CD4-positive, alpha-beta T cell treated with Interleukin-4 for 4 hours (primary cell): Measurements from ENCODE around the gene SNF8.

Experiments used
- DNase-seq: peaks from one replicate; pipeline ENCODE4 v3.0.0-alpha.2; 2020

SNF8 gene

GRCh38 chr17:48928876-48929811, 15.5 kb downstream of the SNF8 start:
- DNase-seq: no peak

- DNase-seq: no peak
Observed at GRCh38 chr17:48927978-48928745, 16.5 kb downstream of the SNF8 start.

DNA sequence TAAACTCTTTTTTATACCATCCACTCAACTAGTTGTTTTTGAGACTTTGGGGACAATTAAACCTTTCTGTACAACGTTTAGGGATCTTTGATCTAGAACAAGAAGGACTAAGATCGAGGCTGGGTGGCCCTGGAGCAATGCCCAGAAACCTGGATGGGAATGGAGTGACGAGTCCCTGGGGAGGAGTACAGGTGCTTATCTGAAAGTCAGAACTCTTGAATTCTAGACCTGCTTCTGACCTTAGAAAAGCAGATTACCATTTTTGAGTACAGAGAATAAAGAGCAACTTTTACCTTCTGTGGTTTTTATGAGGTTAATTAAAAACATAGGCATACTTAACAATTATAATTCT, 18.7 kb downstream of the SNF8 start:
- no peak for DNase-seq

DNA sequence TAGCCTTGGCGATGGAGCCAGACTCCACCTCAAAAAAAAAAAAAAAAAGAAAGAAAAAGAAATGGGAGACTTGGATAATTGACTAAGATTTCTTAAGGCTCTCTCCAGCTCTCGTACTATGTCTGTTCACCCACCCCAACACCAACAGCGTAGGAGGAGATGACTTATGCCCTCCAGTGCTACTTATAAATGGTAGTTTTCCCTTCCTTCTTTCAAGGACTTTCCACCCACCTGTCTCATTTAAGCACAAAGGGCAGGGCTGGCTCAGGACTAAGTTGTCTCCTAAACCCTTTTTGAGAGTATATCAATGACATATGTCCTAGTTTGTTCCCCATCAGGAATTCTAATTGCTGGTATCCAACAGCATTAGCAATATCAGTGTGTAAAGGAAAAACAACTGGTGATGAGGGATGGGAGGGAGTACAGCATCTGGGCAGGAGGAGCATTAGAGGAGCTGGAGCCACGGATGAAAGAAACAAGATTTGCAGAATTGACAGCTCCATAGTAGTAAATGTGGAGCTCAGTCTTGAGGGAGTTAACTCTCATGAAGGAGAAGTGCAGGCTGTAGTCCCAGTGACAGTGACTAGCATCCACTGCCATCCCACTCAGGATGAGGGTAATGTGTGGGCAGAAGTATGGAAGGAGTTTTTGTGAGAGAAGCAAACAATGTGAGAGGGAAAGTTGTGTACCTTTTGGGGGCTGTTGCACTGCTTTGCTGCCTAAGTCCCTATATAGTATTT, 19.2 kb downstream of the SNF8 start:
- no peak for DNase-seq

DNA sequence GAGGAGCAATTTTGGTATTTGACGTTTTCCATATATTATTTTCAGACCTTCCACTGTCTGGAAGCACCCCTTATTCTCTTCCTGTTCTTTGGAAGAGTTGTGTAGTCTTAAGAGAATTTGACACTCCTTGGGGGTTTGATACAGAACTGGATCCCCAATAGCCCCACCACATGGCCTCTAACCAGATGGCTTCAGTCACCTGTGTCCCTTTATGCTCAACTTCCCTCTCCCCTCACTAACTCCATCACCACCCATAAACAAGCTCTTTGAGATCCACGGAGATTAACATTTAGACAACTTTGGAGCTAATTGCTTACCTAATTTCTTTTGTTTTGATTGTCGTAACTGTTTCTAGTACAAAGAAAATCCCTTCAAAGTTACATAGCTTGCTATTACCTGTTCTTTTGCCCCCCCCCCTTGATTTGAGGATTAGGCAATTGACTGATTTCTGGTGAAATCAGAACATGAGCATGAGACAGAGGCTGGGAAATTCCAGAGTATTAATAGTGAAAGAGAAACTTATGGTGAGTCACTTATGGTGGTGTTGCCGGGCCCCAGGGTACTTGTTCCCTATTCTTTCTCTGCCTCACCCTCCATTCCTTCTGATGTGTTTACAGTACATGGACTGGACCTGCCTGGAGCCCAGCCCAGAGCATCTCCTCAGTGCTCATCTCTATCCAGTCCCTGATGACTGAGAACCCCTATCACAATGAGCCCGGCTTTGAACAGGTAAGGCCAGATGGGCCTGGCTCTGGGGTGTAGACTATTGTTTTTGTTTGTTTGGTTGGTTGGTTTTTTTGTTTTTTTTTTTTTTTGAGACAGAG, 29.0 kb downstream of the SNF8 start:
- peak; percentile 84 for DNase-seq

DNA sequence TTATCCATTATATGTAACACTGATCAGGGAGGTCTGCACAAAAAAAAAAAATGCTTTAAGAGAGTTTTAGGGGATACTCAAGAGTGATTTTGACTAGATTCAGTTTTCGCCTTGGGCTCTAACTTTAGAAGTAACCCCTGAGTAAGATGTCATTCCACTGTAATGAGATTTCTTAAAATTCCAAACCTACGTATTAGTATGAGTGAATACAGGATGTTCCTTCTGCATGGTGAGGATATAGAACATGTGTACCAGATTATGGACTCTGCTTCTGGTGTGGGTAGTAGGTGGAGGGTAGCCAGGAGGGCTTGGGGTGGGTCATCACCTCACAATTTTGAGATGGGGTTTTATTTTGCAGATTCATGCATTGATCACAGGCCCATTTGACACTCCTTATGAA, 32.2 kb downstream of the SNF8 start:
- DNase-seq: no peak

GRCh38 chr17:48910370-48910769, 34.3 kb downstream of the SNF8 start:
- no peak for DNase-seq

GRCh38 chr17:48909783-48910182, 34.9 kb downstream of the SNF8 start:
- DNase-seq: no peak

DNA sequence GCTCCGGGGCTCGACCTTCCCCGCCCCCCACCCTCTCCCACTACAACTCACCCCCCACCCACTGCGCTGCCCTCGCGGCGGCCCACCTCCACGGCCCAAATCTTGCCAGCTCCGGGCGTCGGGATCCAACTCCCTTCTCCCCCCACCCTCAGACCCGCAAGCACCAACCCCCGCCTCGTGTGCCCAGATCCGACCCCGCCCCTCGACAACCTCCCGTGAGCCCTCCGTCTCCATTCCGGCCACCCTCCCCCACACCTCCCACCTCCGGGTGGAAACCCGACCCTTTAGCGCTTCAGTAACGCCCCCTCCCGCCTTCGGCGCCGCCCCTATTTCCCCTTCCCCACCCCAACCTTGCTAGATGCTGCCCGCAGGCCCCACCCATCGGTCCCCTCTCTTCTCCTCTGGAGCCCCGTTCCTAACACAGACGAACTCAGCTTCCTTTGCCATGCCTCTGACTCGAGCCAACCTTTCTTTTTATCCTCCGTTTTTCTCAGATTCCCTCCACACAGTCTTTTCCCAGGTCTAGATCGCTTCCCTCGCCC, 35.7 kb downstream of the SNF8 start:
- peak; percentile 91 for DNase-seq

GRCh38 chr17:48908047-48908843, 36.4 kb downstream of the SNF8 start, which contains the start of gene UBE2Z:
Gene UBE2Z, plus strand, starts transcription at chr17:48908407. Its CDS starts 97 bp downstream, at chr17:48908504.
- peak; percentile 95 for DNase-seq

DNA sequence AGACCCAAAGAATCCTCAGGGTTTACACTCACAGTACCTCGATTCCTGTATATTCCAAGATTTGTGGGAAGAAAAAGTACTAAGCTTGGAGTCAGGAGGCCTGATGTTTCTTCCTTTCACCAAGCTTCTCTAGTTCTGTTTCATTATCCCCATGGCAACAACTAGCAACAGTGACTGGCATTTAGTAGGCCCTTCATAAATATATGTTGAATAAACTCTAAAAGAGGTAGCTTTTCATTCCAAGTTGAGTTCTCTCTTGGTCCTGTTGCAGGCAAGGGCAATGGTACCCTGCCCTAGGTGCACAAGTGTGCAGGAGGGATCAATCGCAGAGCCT, 37.0 kb downstream of the SNF8 start:
- DNase-seq: peak; percentile 48

DNA sequence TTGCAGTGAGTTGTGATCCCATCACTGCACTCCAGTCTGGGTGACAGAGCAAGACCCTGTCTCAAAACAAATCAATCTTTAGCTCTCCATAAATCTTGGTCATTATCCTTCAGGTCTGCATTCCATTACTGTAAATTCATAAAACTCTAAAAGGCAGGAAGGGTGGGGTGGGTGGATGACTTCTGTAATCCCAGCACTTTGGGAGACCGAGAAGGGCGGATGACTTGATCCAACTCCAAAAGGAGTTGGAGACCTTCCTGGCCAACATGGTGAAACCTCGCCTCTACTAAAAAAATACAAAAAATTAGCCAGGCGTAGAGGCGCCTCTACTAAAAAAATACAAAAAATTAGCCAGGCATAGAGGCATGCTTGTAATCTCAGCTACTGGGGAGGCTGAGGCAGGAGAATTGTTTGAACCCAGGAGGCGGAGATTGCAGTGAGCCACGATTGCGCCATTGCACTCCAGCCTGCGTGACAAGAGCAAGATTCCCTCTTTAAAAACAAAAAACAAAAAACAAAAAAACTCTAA, 38.6 kb downstream of the SNF8 start:
- DNase-seq: no peak

DNA sequence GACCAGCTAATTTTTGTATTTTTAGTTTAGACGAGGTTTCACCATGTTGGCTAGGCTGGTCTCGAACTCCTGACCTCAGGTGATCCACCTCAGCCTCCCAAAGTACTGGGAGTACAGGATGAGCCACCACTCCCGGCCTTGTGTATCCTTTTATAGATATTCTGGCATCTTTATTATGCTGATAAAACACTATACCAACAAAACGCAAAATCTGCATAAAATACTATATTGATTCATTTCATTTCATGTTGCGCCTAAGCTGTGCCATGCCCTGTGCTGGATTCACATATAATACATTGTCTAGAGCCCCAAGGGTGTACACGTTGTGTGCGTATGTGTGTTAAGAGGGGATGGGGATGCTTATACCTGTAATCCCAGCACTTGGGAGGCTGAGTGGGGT, 40.2 kb downstream of the SNF8 start:
- DNase-seq: no peak

- DNase-seq: no peak
Observed at GRCh38 chr17:48903401-48903800, 41.2 kb downstream of the SNF8 start.

DNA sequence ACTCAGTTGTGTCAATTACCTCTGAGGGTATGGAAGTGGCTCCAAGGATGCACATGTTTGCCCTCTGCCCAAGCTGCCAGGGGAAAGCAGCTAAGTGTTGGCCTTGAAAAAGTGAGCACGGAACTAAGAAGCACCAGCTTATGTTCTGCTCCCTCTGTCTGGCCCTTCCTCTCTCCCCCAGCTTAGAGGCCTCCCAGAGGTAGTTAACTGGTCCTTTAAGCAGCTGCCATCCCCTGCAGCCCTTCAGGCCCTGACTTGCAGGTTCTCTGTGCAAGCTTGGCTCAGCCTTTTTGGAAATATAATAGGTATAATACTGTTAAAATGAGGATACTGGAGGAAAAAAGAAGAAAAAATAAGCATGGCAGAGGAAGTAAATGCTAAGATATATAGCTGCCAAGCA, 43.4 kb downstream of the SNF8 start:
- DNase-seq: no peak

DNA sequence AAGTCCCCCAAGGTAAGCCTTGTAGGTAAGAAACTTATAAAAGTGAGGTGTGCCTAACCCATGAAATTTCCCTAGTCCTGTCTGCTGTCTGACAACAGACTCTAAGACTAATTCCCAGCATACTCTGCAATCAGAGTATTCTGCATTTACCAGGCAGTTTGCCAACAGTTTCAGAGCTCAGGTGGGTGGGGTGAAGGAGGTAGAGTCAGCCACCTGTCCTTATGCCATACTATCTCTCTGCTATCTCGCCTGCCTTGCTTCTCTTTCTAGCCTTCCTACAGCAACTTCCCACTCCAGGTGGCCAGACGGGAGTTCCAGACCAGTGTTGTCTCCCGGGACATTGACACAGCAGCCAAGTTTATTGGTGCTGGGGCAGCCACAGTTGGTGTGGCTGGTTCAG, 49.8 kb downstream of the SNF8 start:
- no peak for DNase-seq

DNA sequence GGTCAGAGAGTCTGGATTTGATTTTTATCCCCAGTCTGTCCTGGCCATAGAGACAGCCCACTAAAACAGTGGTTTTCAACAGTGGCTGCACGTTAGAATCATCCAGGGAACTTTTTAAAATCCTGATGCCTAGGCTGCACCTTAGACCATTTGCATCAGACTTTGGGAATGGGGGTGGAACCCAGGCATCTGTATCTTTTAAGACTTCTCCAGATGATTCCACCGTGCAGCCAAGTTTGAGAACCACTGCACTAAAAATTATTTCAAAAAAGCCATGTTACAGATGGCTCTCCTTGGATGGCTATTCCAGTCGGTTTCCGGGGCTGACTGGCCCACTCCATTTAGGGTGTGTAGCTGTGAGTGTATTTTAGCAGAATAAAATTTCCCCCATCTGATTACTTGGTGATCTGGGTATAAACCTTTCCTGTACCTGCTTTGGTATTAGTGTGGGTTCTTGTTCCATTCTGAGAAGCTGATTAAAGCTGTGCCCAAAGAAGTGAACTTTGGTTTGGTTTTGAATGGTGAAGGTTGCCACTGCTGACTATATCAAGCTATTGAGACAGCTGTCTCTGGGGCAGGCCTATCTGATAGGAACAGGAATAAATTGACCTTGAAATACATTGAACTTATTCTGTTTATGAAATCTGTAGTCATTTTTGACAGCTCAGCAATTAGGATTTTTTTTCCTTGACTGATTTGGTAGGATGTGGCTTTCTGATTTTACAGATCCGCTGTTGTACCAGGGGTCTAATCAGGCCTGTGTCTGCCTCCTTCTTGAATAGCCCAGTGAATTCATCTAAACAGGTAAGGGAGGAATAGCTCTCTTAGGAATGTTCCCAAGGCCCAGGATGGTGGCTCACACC, 50.8 kb downstream of the SNF8 start:
- no peak for DNase-seq

- DNase-seq: no peak
Observed at GRCh38 chr17:48892940-48893645, 51.5 kb downstream of the SNF8 start.

DNA sequence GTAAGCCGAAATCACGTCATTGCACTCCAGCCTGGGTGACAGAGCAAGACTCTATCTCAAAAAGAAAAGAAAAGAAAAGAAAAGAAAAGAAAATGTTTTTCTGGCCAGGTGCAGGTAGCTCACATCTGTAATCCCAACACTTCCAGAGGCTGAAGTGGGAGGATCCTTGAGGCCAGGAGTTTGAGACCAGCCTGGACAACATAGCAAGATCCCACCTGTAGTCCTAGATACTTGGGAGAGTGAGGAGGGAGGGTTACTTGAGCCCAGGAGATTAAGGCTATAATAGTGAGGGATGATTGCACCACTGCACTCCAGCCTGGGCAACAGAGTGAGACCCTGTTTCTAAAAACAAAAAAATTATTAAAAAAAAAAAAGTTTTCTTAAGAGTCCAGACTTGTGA, 54.6 kb downstream of the SNF8 start:
- DNase-seq: no peak
